LNCAP (cell line): ENCODE data around the gene CERS5.

Experiments used
- TF ChIP-seq, protein P1 (sequence below): fragments of 450-650 bp; IDR thresholded peaks from 2 replicates; pipeline ENCODE4 v1.5.1; 2017; ENCODE audit warnings: mild to moderate bottlenecking

CERS5 gene

DNA sequence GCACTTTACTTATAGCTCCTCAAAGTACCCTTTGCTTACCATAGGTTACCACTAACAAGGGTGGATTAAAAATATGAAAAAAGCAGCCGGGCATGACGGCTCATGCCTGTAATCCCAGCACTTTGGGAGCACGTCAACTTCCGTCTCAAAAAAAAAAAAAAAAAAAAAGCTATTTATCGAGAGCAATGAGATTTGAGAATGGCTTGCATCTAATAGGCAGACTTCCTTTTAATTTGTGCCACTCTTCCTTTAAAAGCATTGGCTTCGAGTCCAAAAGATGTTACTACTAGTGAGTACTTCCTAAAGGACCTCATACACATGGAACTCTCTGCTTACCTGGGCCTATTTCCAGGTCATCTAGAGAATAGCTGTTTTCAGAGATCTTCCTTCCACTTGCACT, 38.5 kb upstream of the CERS5 start:
- TF ChIP-seq, protein P1, sequence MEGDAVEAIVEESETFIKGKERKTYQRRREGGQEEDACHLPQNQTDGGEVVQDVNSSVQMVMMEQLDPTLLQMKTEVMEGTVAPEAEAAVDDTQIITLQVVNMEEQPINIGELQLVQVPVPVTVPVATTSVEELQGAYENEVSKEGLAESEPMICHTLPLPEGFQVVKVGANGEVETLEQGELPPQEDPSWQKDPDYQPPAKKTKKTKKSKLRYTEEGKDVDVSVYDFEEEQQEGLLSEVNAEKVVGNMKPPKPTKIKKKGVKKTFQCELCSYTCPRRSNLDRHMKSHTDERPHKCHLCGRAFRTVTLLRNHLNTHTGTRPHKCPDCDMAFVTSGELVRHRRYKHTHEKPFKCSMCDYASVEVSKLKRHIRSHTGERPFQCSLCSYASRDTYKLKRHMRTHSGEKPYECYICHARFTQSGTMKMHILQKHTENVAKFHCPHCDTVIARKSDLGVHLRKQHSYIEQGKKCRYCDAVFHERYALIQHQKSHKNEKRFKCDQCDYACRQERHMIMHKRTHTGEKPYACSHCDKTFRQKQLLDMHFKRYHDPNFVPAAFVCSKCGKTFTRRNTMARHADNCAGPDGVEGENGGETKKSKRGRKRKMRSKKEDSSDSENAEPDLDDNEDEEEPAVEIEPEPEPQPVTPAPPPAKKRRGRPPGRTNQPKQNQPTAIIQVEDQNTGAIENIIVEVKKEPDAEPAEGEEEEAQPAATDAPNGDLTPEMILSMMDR = no peak

DNA sequence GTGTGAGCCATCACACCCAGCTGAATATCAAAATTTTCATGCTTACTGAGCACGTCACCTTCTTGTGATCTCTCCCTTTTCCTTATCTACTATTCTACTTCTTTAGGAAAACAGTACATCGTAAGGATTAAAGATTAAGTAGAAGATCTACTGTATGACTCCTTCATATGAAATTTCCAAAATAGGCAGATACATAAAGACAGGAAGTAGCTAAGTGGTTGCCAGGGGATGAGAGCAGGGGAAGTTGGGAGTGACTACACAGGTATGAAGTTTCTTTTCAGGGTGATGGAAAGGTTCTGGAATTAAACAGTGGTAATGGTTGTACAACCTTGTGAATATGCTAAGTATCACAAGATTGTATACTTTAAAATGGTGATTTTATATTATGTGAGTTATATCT, 36.5 kb upstream of the CERS5 start:
- TF ChIP-seq, protein P1 = no peak

DNA sequence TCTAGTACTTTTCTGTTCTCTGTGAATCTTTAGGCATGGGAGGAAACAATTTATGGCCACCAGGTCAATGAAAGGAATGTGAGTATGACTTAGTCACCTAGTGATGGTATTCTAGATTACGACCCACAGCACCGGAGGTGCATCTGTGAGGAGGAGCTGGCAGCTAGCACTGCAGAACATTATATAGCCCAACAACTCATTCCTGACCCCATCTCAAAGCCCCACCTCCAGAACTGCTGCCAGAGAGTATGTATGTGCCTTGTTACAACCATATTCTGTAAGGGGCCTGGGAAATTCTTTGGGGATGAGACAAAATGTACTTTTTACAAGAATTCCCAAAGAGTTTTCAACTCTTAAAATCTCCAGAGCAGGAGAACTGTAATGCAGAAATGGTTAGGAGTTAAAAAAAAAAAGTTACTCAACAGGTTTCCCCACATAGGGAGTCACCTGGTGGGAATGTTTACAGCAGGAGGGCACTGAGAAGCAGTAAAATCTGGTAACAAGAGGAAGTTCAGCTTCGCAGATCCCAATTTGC, 34.9 kb upstream of the CERS5 start:
- TF ChIP-seq, protein P1 = no peak

DNA sequence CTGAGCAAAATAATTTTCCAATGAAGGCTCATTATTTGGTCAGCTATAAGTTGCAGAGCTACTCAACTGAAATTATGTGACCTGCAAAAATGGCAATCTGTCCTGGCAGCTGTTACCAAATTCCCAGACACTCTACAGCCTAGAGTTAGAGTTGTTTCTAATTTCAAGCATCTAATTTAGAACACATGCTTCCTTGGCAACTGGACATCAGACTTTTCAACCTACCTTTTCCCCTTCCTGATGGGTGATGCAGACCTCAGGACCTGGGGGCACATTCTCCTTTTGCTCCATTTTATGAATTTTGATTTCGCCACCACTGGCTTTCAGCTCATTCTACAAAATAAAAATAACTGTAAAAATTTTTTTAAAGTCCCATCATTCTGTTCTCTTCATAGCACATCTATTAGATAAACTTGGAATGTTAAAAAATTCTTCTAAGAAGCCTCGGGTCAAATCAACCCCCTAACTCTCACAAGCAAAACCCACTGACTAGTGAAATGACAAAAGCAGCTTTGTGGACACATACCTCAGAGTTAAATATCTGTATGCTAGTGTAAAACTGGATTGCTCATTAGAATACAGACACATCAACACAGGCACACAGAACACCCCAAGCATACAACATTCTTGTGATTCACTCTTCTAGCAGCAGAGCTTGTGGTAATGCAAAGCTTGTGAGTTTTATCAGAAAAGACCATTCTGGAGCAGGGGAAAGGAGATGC, 33.5 kb upstream of the CERS5 start:
- TF ChIP-seq, protein P1 = no peak

DNA sequence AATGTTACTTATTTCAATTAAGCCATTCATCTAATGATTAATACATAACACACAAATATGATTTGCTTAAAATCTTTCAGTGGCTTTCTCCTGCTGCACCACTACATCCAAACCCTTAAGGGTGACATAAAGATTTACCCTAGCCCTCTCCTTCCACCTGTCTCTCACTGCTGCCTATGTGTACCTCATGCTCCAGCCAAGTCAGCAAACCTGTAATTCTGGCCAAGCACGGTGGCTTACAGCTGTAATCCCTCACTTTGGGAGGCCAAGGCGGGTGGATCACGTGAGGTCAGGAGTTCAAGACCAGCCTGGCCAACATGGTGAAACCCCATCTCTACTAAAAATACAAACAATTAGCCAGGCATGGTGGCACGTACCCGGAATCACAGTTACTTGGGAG, 31.7 kb upstream of the CERS5 start:
- TF ChIP-seq, protein P1 = no peak

DNA sequence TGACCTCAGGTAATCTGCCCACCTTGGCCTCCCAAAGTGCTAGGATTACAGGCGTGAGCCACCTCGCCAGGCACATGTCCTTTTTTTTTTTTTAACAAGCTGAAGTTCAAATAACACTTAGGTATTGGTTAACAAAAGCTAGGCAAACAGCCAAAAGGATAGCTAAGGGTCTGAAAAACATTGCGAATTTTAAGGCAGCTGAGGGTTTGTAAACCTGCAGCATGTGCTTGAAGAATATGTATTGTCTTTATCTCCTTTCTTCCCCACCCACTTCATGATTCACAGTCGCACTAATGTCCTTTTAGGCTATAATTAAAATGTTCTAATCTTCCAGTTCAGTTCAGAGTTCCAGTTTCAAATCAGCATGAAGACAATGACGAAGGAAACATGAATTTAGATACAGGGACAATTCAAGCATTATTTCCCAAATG, 30.1 kb upstream of the CERS5 start:
- TF ChIP-seq, protein P1 = no peak

DNA sequence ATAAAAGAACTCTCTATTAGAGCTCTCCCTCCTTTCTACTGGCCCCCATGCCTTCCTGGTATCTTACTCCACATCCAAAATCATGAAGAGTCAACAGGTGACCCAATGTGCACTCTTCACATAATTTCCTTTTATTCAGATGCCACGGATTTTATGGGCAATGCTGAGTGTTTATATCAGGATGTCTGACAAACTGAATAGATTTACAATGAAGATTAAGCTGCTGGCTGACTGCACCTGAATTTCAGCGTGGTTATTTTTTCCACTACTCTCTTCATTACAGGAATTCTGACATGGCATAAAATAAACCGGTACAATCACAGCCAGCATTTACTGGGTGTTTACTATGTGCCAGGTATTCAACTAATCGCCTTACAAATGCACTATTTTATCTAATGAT, 29.4 kb upstream of the CERS5 start:
- TF ChIP-seq, protein P1 = no peak
